NCI-H2107 treated with DMSO at 0.1 percent for 48 hours (cell line): ENCODE measurements around the gene SPIRE2.
A peak's percentile ranks its signal among the peaks of the same experiment; 100 is the strongest.

Experiments used
- DNase-seq: peaks from one replicate; lab custom pipeline; 2025; ENCODE audit not compliant: unreplicated experiment; lab: John Stamatoyannopoulos, UW

Gene SPIRE2

GRCh38 chr16:89893642-89894548, 65.6 kb downstream of the SPIRE2 start:
- no peak for DNase-seq

GRCh38 chr16:89895482-89896250, 67.4 kb downstream of the SPIRE2 start:
- DNase-seq: no peak

DNA sequence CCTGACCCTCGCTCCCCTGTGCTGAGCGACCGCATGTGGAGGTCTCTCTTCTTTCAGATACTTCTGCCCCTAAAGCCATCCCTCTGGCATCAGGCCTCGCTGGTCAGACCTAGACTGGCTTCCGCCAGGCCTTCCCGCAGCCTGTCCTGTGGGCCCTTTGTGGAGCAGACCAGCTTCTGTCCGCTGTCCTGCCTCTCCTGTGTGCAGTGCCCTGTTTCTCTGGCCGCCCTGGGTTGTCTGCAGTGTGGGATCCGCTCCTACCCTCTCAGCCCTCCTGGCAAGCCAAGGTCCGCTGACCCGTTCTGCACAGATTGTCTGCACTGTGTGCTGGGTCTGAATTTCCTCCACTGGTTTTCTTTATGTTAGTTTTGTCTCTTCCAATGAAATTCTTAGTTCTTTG, 68.9 kb downstream of the SPIRE2 start:
- DNase-seq: no peak

DNA sequence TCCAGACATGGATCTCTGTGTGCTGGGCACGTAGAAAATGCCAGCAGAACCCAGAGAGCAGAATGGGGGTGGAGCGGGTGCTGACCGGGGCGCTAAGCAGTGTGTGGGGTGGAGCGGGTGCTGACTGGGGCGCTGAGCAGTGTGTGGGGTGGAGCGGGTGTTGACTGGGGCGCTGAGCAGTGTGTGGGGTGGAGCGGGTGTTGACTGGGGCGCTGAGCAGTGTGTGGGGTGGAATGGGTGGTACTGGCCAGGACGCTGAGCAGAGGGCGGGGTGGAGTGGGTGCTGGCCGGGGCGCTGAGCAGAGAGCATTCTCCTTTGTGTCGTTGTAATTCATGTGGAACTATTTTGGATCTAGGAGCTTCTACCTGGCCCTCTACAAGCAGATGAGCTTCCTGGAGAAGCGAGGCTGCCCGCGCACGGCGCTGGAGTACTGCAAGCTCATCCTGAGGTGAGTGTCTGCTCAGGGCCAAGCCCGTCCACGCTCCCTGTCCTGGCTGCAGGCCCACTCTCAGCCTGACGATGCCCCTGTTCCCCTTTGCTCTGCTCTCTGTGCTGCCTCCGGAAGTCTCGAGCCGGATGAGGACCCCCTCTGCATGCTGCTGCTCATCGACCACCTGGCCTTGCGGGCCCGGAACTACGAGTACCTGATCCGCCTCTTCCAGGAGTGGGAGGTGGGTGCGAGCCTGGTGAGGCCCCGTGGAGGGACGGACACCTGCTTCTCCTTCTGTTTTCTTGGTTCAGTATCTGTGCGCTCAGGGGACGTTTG, 70.1 kb downstream of the SPIRE2 start:
- DNase-seq: no peak

- no peak for DNase-seq
Measured at GRCh38 chr16:89899879-89900481, 71.7 kb downstream of the SPIRE2 start.

- DNase-seq: no peak
Measured at GRCh38 chr16:89900885-89901284, 72.6 kb downstream of the SPIRE2 start.

DNA sequence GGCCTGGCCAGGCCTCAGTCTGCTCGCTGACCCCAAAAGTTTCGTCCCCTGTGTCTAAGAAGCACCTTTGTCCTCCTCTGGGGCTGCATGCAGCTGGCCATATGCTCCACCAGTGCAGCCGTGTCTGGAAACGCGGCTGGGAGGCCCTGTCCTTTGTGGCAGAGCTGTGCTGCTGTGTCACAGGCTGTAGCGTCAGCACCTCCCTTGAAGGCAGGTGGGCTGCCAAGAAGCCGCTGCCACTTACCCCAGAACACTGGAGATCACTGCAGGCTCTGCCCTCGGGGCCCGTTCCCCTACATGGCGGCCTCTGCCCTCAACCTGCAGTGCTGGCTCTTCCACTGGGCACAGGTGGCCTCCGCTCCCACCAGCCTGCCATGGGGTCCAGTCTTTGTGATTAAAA, 74.7 kb downstream of the SPIRE2 start:
- DNase-seq: peak; percentile 38

DNA sequence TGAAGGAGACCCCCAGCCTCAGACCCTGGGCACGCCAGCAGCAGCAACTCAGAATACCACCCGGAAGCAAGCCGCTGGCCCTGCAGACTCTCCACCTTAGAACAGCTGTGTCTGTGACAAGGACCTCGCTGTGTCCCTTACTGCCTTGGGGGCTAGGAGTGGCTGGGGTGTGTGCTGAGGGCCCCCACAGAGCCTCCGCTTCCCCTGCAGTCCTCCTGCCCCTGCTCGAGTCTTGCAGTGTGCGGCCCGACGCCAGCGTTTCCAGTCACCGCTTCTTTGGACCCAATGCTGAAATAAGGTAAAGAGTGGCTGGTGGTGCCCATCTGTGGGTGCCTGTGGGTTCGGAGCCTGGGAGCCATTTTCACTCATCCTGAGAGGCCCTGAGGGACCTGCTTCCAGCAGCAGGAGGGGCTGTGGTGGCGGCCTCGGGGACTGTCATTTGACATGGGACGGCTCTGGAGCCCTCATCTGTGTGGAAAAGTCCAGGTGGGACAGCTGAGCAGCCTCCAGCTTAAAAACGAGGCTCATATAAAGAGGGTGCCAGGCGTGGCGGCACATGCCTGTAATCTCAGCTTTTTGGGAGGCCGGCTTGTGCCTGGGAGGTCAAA, 75.7 kb downstream of the SPIRE2 start:
- DNase-seq: no peak

DNA sequence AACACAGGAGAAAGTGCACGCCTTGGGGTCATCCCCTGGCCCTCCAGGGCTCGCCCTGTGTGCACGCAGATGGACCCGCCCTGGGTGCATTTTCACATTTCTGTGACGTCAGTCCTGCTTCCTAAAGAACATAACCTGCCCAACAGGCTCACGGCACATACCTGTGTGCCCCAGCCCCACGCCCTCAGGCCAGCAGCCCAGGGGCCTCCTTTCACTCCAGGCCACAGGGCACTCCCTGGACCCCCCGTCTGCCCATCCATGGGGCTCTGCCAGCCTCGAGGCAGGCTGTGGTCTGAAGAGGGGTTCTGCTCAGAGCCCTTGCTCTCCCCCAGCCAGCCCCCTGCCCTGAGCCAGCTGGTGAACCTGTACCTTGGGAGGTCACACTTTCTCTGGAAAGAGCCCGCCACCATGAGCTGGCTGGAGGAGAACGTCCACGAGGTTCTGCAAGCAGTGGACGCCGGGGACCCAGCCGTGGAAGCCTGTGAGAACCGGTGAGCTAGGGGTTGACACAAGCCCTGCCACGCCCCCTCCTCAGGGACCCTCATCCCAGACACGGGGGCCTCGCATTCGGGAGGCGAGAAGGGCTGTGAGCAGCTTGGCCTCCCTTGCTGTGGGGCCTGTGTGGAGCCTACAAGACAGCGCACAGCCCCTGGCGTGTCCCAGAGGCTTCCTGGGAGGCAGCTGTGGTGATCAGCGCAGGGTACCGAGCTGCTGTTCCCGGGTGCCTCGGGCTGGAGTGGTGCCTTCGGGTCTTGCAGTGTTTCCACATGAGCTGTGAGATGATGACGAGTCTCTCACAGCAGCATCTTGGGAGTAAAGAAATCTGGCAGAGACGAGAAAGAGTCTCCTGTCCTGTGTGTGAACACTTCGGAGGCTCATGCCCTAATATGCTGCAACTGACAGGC, 76.6 kb downstream of the SPIRE2 start:
- no peak for DNase-seq

DNA sequence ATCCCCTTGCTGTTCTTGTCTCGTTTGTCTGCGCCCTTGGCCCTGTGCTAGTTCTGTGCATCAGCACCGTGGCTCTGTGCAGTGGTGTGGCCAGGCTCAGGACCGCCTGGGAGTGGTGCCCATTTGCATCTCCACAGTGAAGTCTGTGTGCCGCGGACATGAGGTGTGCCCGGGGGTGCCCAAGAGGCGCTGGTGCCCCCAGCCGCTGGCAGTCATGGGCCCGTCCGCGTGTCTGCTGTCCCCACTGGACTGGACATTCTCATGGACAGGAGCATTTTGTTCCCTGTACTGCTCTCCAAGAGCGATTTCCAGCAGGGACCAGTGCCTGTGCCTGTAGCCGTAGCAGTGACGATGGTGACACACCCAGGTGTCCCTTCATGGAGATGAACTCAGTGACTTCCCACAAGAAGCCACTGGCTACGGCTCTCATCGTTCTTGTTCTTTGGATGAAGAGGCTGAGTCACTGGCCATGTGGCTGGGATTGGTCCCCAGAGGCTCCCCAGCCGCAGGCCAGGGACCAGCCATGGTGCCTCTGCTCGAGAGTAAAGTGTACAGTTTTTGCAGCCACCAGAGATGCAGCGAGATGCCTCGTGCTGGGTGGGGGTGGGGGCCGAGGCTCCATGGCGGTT, 77.3 kb downstream of the SPIRE2 start:
- peak; percentile 40 for DNase-seq

DNA sequence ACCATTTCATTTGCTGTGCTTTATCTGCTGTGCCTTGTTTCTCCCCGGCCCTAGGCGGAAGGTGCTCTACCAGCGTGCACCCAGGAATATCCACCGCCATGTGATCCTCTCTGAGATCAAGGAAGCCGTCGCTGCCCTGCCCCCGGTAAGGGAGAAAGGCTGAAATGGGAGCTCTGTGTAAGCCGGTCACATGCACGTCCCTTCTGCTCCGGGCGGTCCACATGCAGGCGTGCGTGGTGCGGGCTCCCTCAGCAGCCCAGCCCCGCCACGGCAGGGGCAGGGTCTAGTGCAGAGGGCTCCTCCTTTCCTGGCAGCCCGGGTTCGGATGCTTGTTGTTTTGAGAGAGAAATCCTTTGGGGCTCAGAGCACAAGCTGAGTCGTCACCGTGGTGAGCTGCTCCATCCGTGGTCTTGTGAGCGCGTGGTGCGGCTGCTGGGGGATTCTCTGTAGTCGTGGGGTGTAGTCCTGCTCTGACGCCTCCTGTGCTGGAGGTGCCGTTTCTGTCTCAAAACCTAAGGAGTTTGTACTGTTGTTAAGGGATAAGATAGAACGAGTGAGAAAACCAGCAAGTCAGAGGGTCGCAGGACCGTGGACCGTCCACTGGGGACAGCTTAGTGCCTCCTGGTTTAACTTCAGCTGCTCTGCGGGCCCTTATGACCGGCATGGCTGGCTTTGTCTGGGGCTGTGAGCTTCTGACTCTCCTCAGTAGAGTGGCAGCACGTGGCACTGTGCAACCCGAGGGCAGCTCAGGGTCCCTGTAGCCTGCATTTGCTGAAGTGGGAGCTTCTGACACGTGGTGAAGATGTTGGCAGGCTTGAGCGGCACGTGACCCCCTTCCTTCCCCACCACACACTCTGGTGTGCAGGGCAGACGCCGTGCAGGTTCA, 78.1 kb downstream of the SPIRE2 start:
- DNase-seq: peak; percentile 39

DNA sequence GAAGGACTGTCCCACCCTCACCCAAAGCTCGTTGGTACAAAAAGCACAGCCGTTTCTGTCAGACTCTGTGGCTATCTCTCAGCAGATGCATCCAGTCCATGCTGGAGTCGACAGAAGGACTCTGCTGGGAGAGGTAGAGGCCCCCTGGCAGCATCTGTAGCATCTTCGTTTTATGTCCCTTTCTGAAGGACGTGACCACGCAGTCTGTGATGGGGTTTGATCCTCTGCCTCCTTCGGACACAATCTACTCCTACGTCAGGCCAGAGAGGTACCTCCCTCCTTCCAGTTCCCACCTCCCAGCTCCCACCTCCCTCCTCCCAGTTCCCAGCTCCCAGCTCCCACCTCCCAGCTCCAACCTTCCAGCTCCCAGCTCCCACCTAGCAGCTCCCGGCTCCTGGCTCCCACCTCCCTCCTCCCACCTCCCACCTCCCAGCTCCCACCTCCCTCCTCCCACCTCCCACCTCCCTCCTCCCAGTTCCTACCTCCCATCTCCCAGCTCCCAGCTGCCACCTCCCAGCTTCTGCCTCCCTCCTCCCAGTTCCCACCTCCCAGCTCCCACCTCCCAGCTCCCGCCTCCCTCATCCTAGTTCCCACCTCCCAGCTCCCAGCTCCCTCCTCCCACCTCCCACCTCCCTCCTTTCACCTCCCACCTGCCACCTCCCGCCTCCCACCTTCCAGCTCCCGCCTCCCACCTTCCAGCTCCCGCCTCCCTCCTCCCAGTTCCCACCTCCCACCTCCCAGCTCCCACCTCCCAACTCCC, 79.0 kb downstream of the SPIRE2 start:
- DNase-seq: no peak

DNA sequence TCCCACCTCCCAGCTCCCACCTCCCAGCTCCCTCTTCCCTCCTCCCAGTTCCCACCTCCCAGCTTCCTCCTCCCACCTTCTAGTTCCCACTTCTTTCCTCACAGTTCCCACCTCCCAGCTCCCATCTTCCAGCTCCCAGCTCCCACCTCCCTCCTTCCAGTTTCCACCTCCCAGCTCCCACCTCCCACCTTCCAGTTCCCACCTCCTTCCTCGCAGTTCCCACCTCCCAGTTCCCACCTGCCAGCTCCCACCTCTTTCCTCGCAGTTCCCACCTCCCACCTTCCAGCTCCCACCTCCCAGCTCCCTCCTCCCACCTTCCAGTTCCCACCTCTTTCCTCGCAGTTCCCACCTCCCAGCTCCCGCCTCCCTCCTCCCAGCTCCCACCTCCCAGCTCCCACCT, 80.0 kb downstream of the SPIRE2 start:
- no peak for DNase-seq

- no peak for DNase-seq
Measured at GRCh38 chr16:89909777-89910716, 81.8 kb downstream of the SPIRE2 start.

DNA sequence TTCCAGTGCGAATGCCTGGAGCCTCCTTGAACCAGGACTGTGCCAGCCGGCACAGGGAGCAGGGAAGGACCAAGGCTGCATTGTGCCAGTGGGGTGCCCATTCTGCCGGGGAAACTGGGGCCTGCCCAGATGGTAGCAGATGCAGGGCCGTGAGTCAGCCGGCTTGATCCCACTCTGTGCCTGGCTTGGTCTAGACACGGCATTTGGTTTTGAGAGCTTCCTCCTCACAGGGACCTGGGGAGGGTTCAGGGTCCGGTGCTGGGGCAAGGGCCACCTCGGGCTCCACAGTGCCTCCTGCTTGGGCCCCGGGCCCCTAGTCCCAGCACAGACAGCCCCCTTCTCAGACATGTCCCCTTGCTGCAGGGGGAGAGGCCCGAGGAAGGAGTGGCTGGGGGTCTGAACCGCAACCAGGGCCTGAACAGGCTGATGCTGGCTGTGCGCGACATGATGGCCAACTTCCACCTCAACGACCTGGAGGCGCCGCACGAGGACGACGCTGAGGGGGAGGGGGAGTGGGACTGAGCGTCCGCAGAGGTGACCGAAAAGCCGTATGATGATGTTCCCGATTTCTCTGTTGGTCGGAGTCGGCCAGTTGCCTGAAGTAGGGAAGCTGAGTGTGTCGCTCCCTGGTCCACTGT, 82.6 kb downstream of the SPIRE2 start:
- no peak for DNase-seq

DNA sequence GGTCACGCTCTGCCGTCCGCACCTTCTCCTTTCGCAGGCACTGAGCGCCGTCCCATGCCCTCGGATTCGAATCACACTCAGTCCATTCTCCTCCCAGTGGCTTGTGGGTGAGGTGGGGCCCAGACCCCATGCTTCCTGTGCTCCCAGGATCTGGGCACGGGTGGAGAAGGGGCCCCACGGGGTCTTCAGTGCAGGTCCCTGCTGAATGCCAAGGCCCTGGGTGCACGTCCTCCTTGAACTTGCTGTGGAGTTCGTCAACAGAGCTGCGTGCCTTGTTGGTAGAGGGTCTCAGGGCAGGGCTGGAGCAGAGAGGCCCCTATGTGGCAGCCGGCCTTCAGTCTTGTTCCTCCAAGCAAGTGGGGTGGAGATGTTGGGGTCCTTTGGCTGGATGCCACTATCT, 83.1 kb downstream of the SPIRE2 start:
- no peak for DNase-seq
